H1 (cell line): Measurements from ENCODE around the gene NAT10.

Experiments
- HDAC6 ChIP-seq: IDR thresholded peaks from one replicate; pipeline ENCODE4 v1.7.1; 2012; ENCODE audit warnings: low read depth, mild to moderate bottlenecking, inconsistent platforms, low read length, moderate library complexity
- JUND ChIP-seq: IDR thresholded peaks from 2 replicates; pipeline ENCODE4 v1.6.1; 2011; ENCODE audit warnings: mild to moderate bottlenecking, improper control_type of control experiment, low read length
- POLR2AphosphoS5 ChIP-seq: IDR thresholded peaks from 2 replicates; pipeline ENCODE4 v1.6.1; 2011; ENCODE audit warnings: low read depth, low read length
- TCF12 ChIP-seq: IDR thresholded peaks from 2 replicates; pipeline ENCODE4 v1.6.1; 2011; ENCODE audit warnings: low read depth, mild to moderate bottlenecking, low read length
- YY1 ChIP-seq: IDR thresholded peaks from 2 replicates; pipeline ENCODE4 v1.6.1; 2011; ENCODE audit warnings: low read depth, mild to moderate bottlenecking, low read length
- ZNF274 ChIP-seq: IDR thresholded peaks from 2 replicates; pipeline ENCODE4 v1.7.0; 2012; ENCODE audit warnings: low read length, borderline replicate concordance; ENCODE audit errors: extremely low read depth
- TF ChIP-seq, protein P1 (sequence below), 3 experiments: IDR thresholded peaks; 1 replicate in 2 of 3; 2 replicates in 1 of 3; pipeline versions ENCODE4 v1.5.1 to v1.6.1; 2011; ENCODE audit warnings: low read length in 3 of 3, mild to moderate bottlenecking in 3 of 3, inconsistent platforms in 2 of 3, low read depth in 1 of 3, moderate library complexity in 1 of 3; ENCODE audit not compliant: insufficient read depth in 1 of 3; ENCODE audit errors: control extremely low read depth in 1 of 3
- TF ChIP-seq, protein P2 (sequence below): IDR thresholded peaks from 2 replicates; pipeline ENCODE4 v1.6.1; 2012; ENCODE audit warnings: inconsistent platforms

DNA sequence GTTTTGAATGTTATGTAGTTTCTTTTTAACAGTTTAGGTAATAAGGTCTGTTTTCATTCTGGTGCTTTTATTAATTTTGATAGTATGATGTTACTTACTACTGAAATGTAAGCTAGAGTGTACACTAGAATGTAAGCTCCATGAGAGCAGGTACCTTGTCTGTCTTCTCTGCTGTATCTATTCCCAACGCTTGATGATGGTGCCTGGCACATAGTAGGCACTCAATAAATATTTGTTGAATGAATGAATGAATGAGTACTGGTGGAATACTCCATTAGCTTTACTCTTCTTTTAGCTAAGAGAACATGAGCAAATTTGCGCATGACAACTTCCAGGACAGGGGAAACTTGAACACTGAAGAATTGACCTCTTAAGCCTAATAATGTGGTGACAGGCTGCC, 6.6 kb upstream of the NAT10 start:
- TF ChIP-seq, protein P1, sequence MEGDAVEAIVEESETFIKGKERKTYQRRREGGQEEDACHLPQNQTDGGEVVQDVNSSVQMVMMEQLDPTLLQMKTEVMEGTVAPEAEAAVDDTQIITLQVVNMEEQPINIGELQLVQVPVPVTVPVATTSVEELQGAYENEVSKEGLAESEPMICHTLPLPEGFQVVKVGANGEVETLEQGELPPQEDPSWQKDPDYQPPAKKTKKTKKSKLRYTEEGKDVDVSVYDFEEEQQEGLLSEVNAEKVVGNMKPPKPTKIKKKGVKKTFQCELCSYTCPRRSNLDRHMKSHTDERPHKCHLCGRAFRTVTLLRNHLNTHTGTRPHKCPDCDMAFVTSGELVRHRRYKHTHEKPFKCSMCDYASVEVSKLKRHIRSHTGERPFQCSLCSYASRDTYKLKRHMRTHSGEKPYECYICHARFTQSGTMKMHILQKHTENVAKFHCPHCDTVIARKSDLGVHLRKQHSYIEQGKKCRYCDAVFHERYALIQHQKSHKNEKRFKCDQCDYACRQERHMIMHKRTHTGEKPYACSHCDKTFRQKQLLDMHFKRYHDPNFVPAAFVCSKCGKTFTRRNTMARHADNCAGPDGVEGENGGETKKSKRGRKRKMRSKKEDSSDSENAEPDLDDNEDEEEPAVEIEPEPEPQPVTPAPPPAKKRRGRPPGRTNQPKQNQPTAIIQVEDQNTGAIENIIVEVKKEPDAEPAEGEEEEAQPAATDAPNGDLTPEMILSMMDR (IDR thresholded peaks at IDR 0.05; ENCODE audit: control extremely low read depth in 1 of 3, insufficient read depth in 1 of 3, low read depth in 1 of 3, low read length in 3 of 3): no peak
- TF ChIP-seq JUND (no peak), ZNF274 (no peak), POLR2AphosphoS5 (no peak), HDAC6 (no peak), TCF12 (no peak), YY1 (no peak)
- TF ChIP-seq, protein P2, sequence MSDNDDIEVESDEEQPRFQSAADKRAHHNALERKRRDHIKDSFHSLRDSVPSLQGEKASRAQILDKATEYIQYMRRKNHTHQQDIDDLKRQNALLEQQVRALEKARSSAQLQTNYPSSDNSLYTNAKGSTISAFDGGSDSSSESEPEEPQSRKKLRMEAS: no peak
